ENCODE data around the gene ADAMTSL2. TPM values are rescaled to one million over a fixed set of nuclear protein-coding genes. Genes with fewer than 3 reads are reported as not detected.

The ADAMTSL2 gene
- polyA plus RNA-seq, 1 of the 3 experiments (the other 2 are of a cell fraction) = 0.21 TPM

GRCh38 chr9:133599470-133600173 lies 65.1 kb downstream of the ADAMTSL2 start:
- WGBS (ENCODE audit: low lambda C conversion rate) = 76% methylated on average over 6 of the region's 6 CpGs
- no peak overlapping the region for H3K4me2 ChIP-seq
- no peaks in the 10 kb centered on the region for H4K20me1 ChIP-seq (ENCODE audit: insufficient read depth)
- H3K9ac ChIP-seq = no peak overlapping the region
- H3K27ac ChIP-seq (ENCODE audit: low read depth in 2 of 2, low read length in 1 of 2) = no peak overlapping the region
- H3K79me2 ChIP-seq (ENCODE audit: insufficient read depth) = no peaks in the 10 kb centered on the region
- H3K4me3 ChIP-seq (ENCODE audit: low read depth in 2 of 2, low read length in 1 of 2) = no peak overlapping the region
- ChIA-PET POLR2A (interaction anchor here (1.0 to 18.3 kb wide), 3 partner anchors 9 to 68 kb away, joined by 3 to 261 read pairs (median 3); partner anchors contain the start of genes DBH and FAM163B), CTCF (interaction anchor here (10.4 kb wide), 1 partner anchor 12 kb away, joined by 102 read pairs; no protein-coding TSS in a partner anchor)
- no peaks in the 10 kb centered on the region for H3K27me3 ChIP-seq (ENCODE audit: insufficient read depth)
- TF ChIP-seq POLR2AphosphoS5 (IDR thresholded peaks at IDR 0.05; ENCODE audit: low read depth, low read length) (no peak), RAD21 (IDR thresholded peaks at IDR 0.05; ENCODE audit: low read length) (no peak), ELF1 (IDR thresholded peaks at IDR 0.05) (no peak), MAX (IDR thresholded peaks at IDR 0.05; ENCODE audit: low read depth) (no peak), MEF2A (IDR thresholded peaks at IDR 0.05; ENCODE audit: borderline replicate concordance, low read depth) (no peak), IRF3 (IDR thresholded peaks at IDR 0.05; ENCODE audit: low read depth, low read length) (no peak), FOSL2 (IDR thresholded peaks at IDR 0.05; ENCODE audit: borderline replicate concordance, low read depth) (no peak), CTCF (IDR thresholded peaks at IDR 0.05) (no peak), TAF1 (IDR thresholded peaks at IDR 0.05; ENCODE audit: borderline replicate concordance, low read depth, low read length) (no peak), CHD2 (IDR thresholded peaks at IDR 0.05; ENCODE audit: low read length, partially characterized antibody) (no peak), NFIC (IDR thresholded peaks at IDR 0.05; ENCODE audit: borderline replicate concordance) (no peak), YY1 (IDR thresholded peaks at IDR 0.05; ENCODE audit: low read depth) (no peak), TCF12 (IDR thresholded peaks at IDR 0.05) (no peak), ZBTB33 (IDR thresholded peaks at IDR 0.05; ENCODE audit: borderline replicate concordance, low read depth) (no peak), RXRA (IDR thresholded peaks at IDR 0.05; ENCODE audit: borderline replicate concordance, low read depth) (no peak)
- peaks cover 0 to 31% of the 10 kb centered on the region in 2 experiments; a peak in 1 of 4 replicates for H3K4me1 ChIP-seq (ENCODE audit: control insufficient read depth in 1 of 2, insufficient read depth in 2 of 2, low read depth in 1 of 2, low read length in 1 of 2)
- H3K36me3 ChIP-seq (replicated peaks in 1 of 2; ENCODE audit: control insufficient read depth in 1 of 2, insufficient read depth in 2 of 2, low read length in 1 of 2) = no peaks in the 10 kb centered on the region
- no peak overlapping the region for H2AFZ ChIP-seq (ENCODE audit: low read depth)
- no peaks in the 10 kb centered on the region for H3F3A ChIP-seq (replicated peaks; ENCODE audit: insufficient read depth)
- no peaks in the 10 kb centered on the region for H3K9me2 ChIP-seq
- DNase-seq = no peak
- H3K9me3 ChIP-seq = 0 out of 2 replicates have a peak, but pooled peaks cover 9% of the 10 kb centered on the region

Measured in SK-N-SH (cell line).